Brain microvascular endothelial cell (primary cell): ENCODE measurements around the gene RAB6B.

ENCODE experiments used
- DNase-seq: peaks from one replicate; pipeline ENCODE4 v3.0.0-alpha.2; 2020
- H3K27ac ChIP-seq: fragments of 250-450 bp; sonication (Bioruptor Pico); 2 replicates; pipeline ENCODE4 v1.5.1; 2020; ENCODE audit warnings: mild to moderate bottlenecking, moderate library complexity
- H3K27me3 ChIP-seq: fragments of 250-450 bp; sonication (Bioruptor Pico); replicated peaks from 2 replicates; pipeline ENCODE4 v1.5.1; 2020; ENCODE audit warnings: mild to moderate bottlenecking
- H3K36me3 ChIP-seq: fragments of 250-450 bp; sonication (Bioruptor Pico); replicated peaks from 2 replicates; pipeline ENCODE4 v1.5.1; 2020; ENCODE audit warnings: mild to moderate bottlenecking
- H3K4me3 ChIP-seq: 2 replicates; pipeline ENCODE4 v1.5.1; 2011; ENCODE audit warnings: low read depth, mild to moderate bottlenecking, control low read depth, low read length, moderate library complexity
- in situ Hi-C: cut with HindIII; loops from 2 replicates; pipeline ENCODE4 v1.10.0; 2017; ENCODE audit warnings: low sequenced_read_pairs, low pct_ligation_motif_present
- TF ChIP-seq, protein P1 (sequence below): IDR thresholded peaks from 2 replicates; pipeline ENCODE4 v1.5.1; 2011; ENCODE audit warnings: low read depth, mild to moderate bottlenecking, moderate library complexity, low read length, control low read depth, inconsistent platforms; ENCODE audit errors: missing control alignments

Gene RAB6B

DNA sequence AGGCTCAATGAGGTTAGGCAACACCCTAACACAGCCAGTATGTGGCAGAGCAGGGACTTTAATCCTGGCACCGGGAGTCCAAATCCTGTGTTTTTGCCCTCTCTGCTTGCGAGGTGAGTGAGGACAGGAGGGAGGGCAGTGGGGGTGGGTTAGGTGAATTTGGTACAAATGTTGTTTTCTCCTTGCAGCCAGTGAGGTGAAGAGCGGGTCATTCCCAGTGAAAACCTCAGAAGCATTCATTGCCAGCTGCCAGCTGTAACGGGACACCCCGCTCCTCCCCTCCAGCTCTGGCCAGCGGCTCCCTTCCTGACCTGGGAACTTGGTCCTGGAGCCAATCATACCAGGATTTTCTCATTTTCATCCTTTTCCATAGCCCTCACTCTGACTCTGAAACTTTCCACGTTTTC lies 45.7 kb upstream of the RAB6B start:
- peak; percentile 14 for DNase-seq

DNA sequence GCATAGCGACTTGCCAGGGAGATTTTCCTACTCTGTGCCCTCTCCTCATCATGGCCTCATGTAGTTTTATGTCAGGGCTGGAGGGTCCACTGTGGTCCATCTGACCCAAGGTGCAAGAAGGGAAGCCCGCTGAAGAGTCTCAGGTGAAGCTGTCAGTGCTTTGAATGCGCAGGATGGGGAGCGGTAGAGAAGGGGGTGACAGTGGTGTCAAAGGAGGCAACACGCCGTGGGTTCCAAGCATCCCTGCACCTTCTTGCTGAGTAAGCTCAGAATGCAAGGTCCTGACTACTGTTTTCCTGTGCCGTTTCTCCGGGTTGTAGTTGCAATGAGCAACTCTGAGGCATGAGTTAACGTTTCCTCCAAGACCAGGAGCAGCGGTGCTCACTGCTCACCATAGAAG lies 44.9 kb upstream of the RAB6B start:
- in situ Hi-C loops: no loop called here
- DNase-seq: no peak

More for the DNA sequence above, 45.7 kb upstream of the RAB6B start:
- Histone ChIP-seq H3K27ac (no peak overlapping the region), H3K36me3 (no peaks in the 10 kb centered on the region), H3K4me3 (no peak overlapping the region), H3K27me3 (peaks cover 22% of the 10 kb centered on the region)
- in situ Hi-C loops: no loop called here
- TF ChIP-seq, protein P1, sequence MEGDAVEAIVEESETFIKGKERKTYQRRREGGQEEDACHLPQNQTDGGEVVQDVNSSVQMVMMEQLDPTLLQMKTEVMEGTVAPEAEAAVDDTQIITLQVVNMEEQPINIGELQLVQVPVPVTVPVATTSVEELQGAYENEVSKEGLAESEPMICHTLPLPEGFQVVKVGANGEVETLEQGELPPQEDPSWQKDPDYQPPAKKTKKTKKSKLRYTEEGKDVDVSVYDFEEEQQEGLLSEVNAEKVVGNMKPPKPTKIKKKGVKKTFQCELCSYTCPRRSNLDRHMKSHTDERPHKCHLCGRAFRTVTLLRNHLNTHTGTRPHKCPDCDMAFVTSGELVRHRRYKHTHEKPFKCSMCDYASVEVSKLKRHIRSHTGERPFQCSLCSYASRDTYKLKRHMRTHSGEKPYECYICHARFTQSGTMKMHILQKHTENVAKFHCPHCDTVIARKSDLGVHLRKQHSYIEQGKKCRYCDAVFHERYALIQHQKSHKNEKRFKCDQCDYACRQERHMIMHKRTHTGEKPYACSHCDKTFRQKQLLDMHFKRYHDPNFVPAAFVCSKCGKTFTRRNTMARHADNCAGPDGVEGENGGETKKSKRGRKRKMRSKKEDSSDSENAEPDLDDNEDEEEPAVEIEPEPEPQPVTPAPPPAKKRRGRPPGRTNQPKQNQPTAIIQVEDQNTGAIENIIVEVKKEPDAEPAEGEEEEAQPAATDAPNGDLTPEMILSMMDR: no peak

DNA sequence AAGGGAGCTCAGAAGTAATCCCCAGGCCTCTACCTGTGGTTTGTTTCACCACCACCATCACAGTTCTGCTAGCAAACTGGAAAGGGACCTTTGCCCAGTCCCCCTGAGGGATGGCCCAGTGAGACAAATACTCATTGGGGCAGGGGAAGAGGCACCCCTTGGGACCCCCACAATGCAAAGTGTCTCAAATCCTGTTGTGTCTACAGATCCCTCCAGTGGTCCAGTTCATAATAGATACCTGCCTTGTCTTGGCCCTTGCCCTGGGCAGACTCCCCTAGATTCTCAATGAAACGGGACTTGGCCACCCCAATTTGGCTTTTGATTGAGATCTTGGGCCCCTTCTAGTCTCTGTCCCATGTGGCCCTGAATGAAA lies 43.8 kb upstream of the RAB6B start:
- in situ Hi-C loops: no loop called here
- Histone ChIP-seq H3K4me3 (no peak overlapping the region), H3K27me3 (peaks cover 25% of the 10 kb centered on the region), H3K27ac (no peak overlapping the region), H3K36me3 (no peaks in the 10 kb centered on the region)
- TF ChIP-seq, protein P1: no peak
- no peak for DNase-seq

More for the DNA sequence above, 44.9 kb upstream of the RAB6B start:
- Histone ChIP-seq H3K27ac (no peak overlapping the region), H3K27me3 (peaks cover 25% of the 10 kb centered on the region), H3K36me3 (no peaks in the 10 kb centered on the region), H3K4me3 (no peak overlapping the region)
- TF ChIP-seq, protein P1: no peak

DNA sequence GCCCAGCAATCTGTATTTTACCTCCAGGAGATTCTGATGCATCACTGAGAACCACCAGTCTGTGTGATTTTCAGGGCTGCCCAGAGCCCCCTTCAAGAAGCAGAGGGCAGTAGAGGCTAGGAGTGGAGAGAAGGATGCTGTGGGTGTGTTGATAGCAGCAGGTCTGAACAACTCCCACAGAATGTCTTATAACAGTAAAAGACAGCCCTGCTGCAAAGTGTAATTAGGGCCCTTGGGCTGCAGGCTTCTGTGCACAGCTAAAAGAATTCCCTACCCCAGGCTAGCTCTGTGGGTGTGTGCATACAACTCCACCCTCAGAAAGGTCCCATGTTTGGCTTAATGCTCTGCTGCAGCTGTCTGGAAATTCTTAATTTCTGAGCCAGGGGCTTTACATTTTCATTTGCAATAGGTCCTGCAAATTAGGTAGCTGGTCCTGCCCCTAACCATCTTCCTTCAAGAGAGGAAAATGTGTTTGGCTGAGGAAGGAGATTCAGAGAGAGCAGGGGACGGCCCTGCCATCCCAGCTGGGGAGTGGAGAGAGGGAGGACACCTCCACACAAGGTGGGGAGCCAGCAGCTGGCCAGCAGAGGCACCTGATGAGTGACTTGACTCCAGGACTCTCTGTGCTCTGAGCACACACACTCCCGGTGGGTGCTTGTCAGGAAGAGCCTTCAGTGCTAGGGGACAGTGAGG lies 43.2 kb upstream of the RAB6B start:
- TF ChIP-seq, protein P1: peak; percentile 58
- in situ Hi-C loops: no loop called here
- Histone ChIP-seq H3K27me3 (peaks cover 25% of the 10 kb centered on the region), H3K27ac (no peak overlapping the region), H3K36me3 (no peaks in the 10 kb centered on the region), H3K4me3 (no peak overlapping the region)
- DNase-seq: no peak

DNA sequence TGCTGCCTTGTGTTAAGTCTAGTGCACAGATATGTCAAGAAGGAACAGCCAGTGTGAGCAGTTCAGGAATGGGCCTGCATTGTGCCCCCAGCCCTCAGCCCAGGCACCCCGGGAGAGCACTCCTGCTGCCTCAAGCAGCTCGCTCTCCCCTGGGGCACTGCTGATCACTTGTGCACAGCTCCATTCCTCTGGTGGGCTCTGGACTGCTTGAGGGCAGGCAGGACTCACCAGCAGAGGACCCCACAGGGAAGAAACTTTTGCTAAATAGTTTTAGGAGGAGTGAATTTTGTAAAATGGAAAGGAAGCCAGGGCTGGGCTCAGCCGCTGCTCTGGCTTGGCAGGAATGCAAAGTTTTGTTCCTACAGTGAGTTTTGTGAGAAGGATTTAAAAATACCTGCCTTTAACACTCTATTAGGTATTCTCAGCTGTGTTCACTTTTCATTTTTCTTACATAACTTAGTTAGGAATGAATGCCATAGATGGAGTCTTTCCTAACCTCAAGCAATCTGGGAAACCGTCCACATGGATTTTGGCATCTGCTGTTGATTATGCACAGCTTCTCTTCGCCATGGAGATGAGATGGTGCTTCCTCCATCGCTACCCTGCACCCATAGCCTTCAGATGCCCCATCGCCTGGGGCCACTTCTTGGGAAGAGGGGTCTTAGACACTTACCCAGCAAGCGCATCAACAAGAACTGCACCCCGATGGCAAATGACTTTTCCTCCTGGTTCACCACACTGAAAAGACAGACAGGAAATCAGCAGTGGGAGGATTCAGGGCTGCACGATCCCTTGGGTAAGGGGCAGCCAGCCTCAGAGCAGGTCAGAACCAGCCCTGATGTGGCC lies 42.3 kb upstream of the RAB6B start:
- no peaks in the 10 kb centered on the region for H3K36me3 ChIP-seq
- in situ Hi-C loops: no loop called here
- H3K27me3 ChIP-seq: peaks cover 25% of the 10 kb centered on the region

More for the DNA sequence above, 42.3 kb upstream of the RAB6B start:
- Histone ChIP-seq H3K4me3 (no peak overlapping the region), H3K27ac (no peak overlapping the region)
- TF ChIP-seq, protein P1: no peak
- DNase-seq: no peak
